Thoracic aorta (tissue), 2 donors: ENCODE results near the gene ZFYVE28. TPM values are rescaled to one million over a fixed set of nuclear protein-coding genes. Genes with fewer than 3 reads are reported as not detected.

Experiments
- ATAC-seq: fragments of 150-250 bp; one replicate; pipeline ENCODE4 v1.8.0; 2017; ENCODE audit warnings: low read depth; ENCODE audit not compliant: insufficient number of reproducible peaks, low FRiP score
- DNase-seq: peaks from one replicate; pipeline ENCODE4 v3.0.0-alpha.2; 2020; ENCODE audit warnings: low spot score
- H3K27ac ChIP-seq, 2 donors: fragments of 200-600 bp; sonication (generic); 1 replicate in 1 of 2; 2 replicates in 1 of 2; pipeline ENCODE4 v1.5.1; 2016; ENCODE audit warnings: mild to moderate bottlenecking in 2 of 2, moderate library complexity in 2 of 2
- H3K27me3 ChIP-seq: fragments of 200-600 bp; sonication (generic); replicated peaks from 2 replicates; pipeline ENCODE4 v1.6.0; 2016; ENCODE audit warnings: mild to moderate bottlenecking; ENCODE audit not compliant: insufficient read depth
- H3K36me3 ChIP-seq: fragments of 200-600 bp; sonication (generic); one replicate; pipeline ENCODE4 v1.5.1; 2016
- H3K4me1 ChIP-seq, 2 donors: fragments of 200-600 bp; sonication (generic); 1 replicate in 1 of 2; 2 replicates in 1 of 2; pipeline versions ENCODE4 v1.5.1 to v1.6.0; 2016; ENCODE audit warnings: low read depth in 2 of 2, mild to moderate bottlenecking in 1 of 2; ENCODE audit not compliant: control insufficient read depth in 1 of 2
- H3K4me3 ChIP-seq: fragments of 200-600 bp; sonication (generic); 2 replicates; pipeline ENCODE4 v1.5.1; 2016; ENCODE audit warnings: mild to moderate bottlenecking
- H3K9me3 ChIP-seq: fragments of 200-600 bp; sonication (generic); 2 replicates; pipeline ENCODE4 v1.5.1; 2016
- CTCF ChIP-seq: fragments of 200-600 bp; sonication (generic); IDR thresholded peaks from one replicate; pipeline ENCODE4 v1.5.1; 2019; ENCODE audit warnings: antibody characterized with exemption
- total RNA-seq, 2 donors: library from RNA; depleted of rRNA; stranded (reverse); fragments of >200 nt; gene quantifications; one replicate each; pipeline versions ENCODE4 v1.1.0 to v1.2.3, GENCODE V29; 2016

The ZFYVE28 gene
- total RNA-seq, 2 donors from 2014 or later = 11.5 to 20.2 TPM

DNA sequence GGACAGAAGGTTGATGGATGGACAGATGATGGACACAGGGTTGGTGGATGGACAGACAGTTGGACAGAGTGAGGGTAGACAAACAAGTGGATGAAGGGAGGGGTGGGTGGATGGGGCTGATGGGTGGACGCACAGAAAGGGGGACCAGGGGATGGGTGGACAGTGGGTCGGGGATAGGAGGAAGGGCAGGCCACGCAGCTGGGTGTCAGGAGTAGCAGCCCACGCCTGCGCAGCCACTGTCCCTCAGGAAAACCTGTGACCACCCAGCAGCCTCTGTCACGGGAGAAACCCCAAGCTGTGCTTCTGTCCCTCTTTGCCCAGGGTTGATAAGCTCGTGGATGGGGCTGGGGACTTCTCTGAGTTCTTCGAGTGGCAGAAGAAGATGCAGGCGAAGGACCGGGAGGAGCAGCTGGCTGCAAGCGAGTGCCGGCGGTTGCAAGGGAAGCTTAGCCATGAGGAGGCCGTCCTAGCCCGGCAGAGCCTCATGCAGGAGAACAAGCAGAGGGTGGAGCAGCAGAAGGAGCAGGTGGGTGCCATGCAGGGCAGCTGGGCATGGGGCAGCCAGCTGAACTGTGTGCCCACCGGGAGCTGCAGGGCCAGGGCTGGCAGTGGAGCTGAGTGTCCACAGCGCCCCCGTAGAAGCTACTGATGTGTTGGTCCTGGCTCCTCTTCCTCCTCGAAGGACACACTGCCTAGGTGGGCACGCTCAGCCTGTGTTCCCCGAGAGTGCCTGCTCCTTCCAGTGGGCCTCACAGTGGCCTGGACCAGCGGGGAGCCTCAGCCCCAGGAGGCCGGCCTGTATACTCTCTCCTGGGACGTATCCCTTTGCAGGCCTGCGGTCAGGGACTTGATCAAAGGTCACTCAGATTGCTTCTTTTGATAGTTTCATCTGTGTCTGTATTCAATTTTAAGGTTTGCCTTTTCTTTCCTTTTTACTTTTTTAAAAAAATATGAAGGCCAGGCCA, 33.7 kb upstream of the ZFYVE28 start:
- no peak for TF ChIP-seq CTCF
- ATAC-seq (no peak), DNase-seq (no peak)
- Histone ChIP-seq H3K27ac (no peak overlapping the region), H3K4me1 (no peaks in the 10 kb centered on the region), H3K9me3 (no peaks in the 10 kb centered on the region), H3K27me3 (no peaks in the 10 kb centered on the region), H3K36me3 (no peaks in the 10 kb centered on the region), H3K4me3 (no peak overlapping the region)

- ATAC-seq = no peak
- Histone ChIP-seq H3K27ac (no peak overlapping the region), H3K36me3 (no peaks in the 10 kb centered on the region), H3K4me1 (no peaks in the 10 kb centered on the region), H3K9me3 (no peaks in the 10 kb centered on the region), H3K27me3 (no peaks in the 10 kb centered on the region), H3K4me3 (no peak overlapping the region)
- no peak for TF ChIP-seq CTCF
- DNase-seq = no peak
Measured at GRCh38 chr4:2451036-2451520, 32.6 kb upstream of the ZFYVE28 start.

GRCh38 chr4:2450394-2451035, 32.1 kb upstream of the ZFYVE28 start:
- no peak overlapping the region for H3K27ac ChIP-seq
- H3K4me1 ChIP-seq = no peaks in the 10 kb centered on the region
- no peak for TF ChIP-seq CTCF
- DNase-seq (no peak), ATAC-seq (no peak)
- H3K36me3 ChIP-seq = no peaks in the 10 kb centered on the region
- H3K9me3 ChIP-seq = no peaks in the 10 kb centered on the region
- no peak overlapping the region for H3K4me3 ChIP-seq
- H3K27me3 ChIP-seq = no peaks in the 10 kb centered on the region

- Histone ChIP-seq H3K36me3 (no peaks in the 10 kb centered on the region), H3K4me3 (no peak overlapping the region), H3K9me3 (no peaks in the 10 kb centered on the region), H3K4me1 (no peaks in the 10 kb centered on the region), H3K27ac (no peak overlapping the region), H3K27me3 (no peaks in the 10 kb centered on the region)
- TF ChIP-seq CTCF = no peak
- DNase-seq (no peak), ATAC-seq (no peak)
Measured at GRCh38 chr4:2449511-2450392, 31.3 kb upstream of the ZFYVE28 start.
